H4 (cell line): ENCODE data around the gene ALDH2. TPM values are rescaled to one million over a fixed set of nuclear protein-coding genes. Genes with fewer than 3 reads are reported as not detected.
"Not testable (repeated sequence)": the region's sequence is repeated elsewhere in the genome, so short reads cannot be mapped to it uniquely, and the experiment has no call there.

ENCODE experiments used
- DNase-seq: peaks from one replicate; pipeline ENCODE4 v3.0.0-alpha.2; 2015; ENCODE audit warnings: low spot score
- total RNA-seq: library from RNA; depleted of rRNA; stranded (reverse); fragments of >200 nt; shearing (Covaris generic); gene quantifications from 2 replicates; pipeline ENCODE4 v1.2.3, GENCODE V29; 2014; rRNA removed

ALDH2 gene
- total RNA-seq, result 18.5 and 29.1 TPM in 2 replicates

DNA sequence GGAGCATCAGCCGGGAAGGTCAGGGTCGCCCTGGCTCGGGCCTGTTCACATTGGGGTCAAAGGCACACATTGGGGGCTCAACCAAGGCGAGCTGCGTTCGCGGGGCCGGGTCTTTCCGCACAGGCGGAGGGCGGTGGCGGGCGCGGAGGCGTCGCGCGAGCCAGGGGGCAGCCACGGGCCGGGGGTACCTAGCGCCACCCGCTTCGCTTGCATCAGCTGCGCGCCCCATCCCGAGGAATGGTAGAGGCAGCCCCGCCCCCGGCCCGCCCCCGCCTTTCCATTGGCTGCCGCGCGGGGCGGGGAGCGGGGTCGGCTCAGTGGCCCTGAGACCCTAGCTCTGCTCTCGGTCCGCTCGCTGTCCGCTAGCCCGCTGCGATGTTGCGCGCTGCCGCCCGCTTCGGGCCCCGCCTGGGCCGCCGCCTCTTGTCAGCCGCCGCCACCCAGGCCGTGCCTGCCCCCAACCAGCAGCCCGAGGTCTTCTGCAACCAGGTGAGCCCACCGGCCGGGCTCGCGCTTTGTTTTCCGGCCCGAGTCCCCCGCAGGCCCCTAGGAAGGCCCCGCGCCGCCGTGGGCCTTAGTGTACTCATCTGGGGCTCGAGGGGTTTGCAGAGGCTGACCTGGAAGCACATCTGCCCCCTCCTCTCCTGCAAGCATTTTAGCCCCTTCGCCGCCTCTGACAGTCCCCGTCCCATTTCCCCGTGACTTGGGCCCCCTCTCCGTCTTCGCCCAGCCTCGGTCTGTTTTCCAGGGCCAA, at the start of gene ALDH2:
Gene ALDH2 (plus strand): TSS at position 326 of the 754 bp plus-strand sequence. CDS start 50 bp downstream, at position 376.
- DNase-seq, result no peak

DNA sequence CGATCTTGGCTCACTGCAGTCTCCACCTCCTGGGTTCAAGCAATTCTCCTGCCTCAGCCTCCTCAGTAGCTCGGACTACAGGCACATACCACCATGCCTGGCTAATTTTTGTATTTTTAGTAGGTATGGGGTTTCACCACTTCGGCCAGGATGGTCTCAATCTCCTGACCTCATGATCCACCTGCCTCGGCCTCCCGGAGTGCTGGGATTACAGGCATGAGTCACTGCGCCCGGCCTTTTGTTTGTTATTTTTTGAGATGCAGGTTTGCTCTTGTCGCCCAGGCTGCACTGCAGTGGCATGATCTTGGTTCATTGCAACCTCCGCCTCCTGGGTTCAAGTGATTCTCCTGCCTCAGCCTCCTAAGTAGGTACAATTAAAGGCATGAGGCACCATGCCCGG, 47.4 kb upstream of the ALDH2 start:
- DNase-seq, result not testable (repeated sequence)

GRCh38 chr12:111720457-111720856, 46.3 kb upstream of the ALDH2 start:
- no peak for DNase-seq

DNA sequence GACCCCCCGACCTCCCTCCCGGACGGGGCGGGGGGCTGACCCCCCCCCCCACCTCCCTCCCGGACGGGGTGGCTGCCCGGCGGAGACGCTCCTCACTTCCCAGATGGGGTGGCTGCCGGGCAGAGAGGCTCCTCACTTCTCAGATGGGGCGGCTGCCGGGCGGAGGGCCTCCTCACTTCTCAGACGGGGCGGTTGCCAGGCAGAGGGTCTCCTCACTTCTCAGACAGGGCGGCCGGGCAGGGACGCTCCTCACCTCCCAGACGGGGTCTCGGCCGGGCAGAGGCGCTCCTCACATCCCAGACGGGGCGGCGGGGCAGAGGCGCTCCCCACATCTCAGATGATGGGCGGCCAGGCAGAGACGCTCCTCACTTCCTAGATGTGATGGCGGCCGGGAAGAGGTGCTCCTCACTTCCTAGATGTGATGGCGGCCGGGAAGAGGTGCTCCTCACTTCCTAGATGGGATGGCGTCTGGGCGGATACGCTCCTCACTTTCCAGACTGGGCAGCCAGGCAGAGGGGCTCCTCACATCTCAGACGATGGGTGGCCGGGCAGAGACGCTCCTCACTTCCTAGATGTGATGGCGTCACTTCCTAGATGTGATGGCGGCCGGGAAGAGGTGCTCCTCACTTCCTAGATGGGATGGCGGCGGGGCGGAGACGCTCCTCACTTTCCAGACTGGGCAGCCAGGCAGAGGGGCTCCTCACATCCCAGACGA, 42.9 kb upstream of the ALDH2 start:
- not testable (repeated sequence) for DNase-seq

- no peak for DNase-seq
Observed at GRCh38 chr12:111728795-111729194, 37.9 kb upstream of the ALDH2 start.

DNA sequence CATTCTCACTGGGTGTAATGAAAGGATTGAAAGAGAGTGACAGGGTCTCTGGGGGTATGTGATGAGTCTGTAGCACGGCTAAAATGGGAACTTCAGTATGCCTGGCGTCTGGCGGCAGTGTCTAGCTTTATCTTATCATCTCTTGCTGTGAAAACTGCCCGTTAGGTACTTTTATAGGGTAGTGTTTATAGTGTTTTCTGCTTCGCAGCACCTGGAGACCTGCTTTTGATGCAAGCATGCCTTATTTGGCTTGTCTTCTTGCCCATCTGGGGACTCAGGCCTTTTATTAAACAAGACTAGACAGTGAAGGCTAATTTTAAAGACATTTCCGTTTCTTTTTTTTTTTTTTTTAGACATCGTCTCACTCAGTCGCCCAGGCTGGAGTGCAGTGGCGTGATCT, 36.3 kb upstream of the ALDH2 start:
- no peak for DNase-seq

GRCh38 chr12:111732786-111733185, 33.9 kb upstream of the ALDH2 start:
- no peak for DNase-seq

- no peak for DNase-seq
Observed at GRCh38 chr12:111733340-111733915, 33.3 kb upstream of the ALDH2 start.

DNA sequence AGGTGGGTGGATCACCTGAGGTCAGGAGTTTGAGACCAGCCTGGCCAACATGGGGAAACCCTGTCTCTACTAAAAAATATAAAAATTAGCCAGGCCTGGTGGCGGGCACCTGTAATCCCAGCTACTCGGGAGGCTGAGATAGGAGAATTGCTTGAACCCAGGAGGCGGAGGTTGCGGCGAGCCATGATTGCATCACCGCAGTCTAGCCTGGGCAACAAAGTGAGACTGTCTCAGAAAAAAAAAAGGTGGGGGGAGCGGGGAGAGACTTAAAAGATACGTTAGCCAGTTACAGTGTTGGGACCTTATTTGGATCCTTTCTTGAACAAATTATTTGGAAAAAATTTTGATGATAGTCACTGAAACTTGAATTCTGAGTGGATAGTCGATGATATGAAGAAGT, 27.2 kb upstream of the ALDH2 start:
- DNase-seq, result not testable (repeated sequence)

- DNase-seq, result no peak
Observed at GRCh38 chr12:111741235-111741812, 25.4 kb upstream of the ALDH2 start.

DNA sequence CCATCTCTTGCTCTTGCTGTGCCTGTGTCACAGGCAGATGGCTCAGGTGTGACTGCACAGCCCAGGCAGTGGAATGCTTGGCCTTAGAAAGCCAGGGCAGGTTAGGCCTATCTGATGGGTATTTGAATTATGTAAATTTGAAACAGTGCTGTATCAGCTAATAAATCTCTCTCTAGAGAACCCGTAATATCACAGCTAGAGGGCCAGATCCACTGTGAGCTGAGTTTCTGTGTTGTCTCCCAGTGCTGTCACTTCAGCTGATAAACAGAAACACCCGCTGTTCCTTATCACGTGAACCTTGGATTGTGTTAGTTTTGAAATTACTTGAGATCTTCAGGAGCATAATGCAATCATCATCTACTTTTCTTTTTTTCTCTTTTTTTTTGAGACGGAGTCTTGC, 21.5 kb upstream of the ALDH2 start:
- DNase-seq, result no peak

GRCh38 chr12:111747333-111747732, 19.4 kb upstream of the ALDH2 start:
- no peak for DNase-seq

GRCh38 chr12:111748151-111748672, 18.5 kb upstream of the ALDH2 start:
- no peak for DNase-seq

- no peak for DNase-seq
Observed at GRCh38 chr12:111748867-111749266, 17.9 kb upstream of the ALDH2 start.

- DNase-seq, result no peak
Observed at GRCh38 chr12:111749391-111749790, 17.3 kb upstream of the ALDH2 start.

DNA sequence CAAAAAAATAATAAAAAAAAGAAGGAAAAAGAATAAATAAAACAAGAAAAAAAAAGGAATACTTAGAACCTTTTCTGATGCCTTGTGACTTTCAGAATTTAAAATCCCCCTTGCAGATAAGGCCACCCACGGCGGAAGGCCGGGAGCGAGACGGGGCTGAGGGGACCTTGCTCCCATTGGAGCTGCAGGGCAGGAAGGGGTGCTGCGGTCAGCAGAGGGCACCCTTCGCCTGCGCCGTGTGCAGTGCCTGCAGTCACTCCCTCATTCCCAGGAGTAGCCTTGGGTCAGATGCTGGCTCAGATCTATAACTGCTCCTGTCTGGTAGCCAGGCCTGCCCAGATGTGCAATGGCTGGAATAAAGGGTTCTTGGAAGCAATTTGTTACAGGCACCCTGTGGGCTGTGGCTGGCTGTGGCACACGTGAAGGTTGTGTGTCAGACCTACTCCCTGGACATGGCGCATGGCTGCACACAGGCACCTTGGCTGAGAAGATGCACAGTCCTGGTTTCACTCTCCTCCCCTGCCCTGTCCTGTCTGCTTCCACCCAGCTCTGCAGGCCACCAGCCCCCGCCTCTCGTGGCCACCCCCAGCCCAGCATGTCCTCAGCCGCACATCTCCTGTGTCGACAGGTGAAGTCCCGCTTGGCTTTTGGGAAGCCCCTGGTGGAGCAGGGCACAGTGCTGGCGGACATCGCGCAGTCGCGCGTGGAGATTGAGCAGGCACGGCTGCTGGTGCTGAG, 13.4 kb upstream of the ALDH2 start:
- peak; percentile 43 for DNase-seq

DNA sequence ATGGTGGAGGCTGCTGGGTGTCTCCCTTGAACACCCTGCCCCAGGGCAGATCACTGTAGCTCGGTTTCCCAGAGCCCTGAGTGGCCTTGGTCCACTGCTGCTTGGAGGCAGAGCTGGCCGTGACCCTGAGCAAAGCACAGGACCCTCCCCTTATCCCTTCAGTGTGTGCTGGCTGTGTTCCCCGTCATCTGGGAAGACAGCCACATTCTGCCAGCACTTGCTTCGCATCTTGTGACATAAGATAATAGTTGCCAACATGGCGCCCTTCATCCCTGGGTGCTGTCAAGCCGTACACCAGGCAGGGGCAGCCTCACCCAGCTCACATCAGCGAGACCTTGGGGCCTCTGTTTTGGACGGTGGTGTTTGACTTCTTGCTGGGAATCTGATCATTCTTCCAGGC, 12.1 kb upstream of the ALDH2 start:
- no peak for DNase-seq

GRCh38 chr12:111756196-111756595, 10.5 kb upstream of the ALDH2 start:
- DNase-seq, result no peak

- no peak for DNase-seq
Observed at GRCh38 chr12:111756681-111757080, 10.1 kb upstream of the ALDH2 start.

DNA sequence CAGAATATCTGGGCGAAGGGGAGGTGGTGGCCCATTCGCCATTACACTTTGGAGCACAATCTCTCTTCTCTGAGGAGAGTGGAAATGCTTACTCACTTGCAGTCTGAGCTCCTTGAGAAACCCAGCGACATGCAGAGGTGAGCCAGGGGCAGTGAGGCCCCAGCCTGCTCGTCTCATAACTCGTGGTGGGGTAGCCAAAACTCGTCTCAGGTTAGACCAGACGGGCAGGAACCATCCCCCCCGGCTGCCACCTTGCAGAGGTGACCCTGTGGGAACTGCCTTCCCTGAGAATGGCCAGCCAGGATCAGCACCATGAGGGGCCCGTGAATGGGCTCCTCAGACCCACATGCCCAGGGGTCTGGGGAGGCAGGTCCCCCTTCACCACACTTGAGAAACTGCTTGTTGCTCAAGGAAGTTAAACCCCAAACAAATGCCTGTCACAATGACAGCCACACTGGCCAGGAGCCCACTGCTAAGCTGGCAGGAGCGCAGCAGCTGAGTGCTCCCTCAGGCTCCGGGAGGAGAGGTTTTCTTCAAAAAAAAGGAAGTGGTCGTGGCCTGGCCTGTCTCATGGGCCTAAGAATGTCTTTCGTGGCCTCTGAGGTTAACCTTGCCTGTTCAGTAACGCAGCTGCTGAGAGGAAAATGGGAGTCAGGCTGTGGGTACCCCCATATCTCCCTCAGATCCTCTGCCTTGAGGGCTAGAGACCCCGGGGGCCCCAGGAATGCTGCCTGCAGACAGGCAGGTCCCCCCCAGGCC, 9.2 kb upstream of the ALDH2 start:
- peak; percentile 51 for DNase-seq

GRCh38 chr12:111758120-111758561, 8.6 kb upstream of the ALDH2 start:
- no peak for DNase-seq
